ENCODE results near the gene TPSB2.
"Not testable (repeated sequence)": the region's sequence is repeated elsewhere in the genome, so short reads cannot be mapped to it uniquely, and the experiment has no call there.

Gene TPSB2

DNA sequence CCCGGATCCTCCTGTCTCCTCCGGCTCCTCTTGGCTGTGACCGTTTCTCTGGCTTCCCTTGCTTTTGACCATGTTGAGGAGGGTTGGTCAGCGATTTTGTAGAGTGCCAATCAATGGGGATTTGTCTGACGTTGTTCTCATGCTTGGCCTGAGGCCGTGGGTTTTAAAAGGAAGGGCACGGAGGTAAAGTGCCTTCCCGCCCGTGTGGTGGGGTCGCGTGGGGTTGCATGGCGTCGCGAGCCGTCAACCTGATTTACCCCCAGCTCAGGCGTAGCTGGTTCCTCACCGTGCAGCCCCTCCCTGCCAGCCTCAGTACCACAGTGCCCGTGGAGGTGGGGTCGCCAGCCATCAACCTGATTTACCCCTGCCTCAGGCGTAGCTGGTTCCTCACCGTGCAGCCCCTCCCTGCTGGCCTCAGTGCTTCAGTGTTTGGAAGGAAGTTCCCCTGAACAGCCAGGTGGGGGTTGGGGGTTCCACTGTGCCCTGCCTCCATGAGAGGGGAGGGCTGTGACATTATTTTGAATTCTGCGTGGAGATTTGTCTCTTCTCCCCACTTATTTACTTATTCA lies 15.6 kb upstream of the TPSB2 start:
- Histone ChIP-seq H3K4me3 (ENCODE audit: low read length) (no peak overlapping the region), H3K9ac (ENCODE audit: low read length) (no peak overlapping the region), H3K36me3 (ENCODE audit: control insufficient read depth, low read depth, low read length) (no peaks in the 10 kb centered on the region), H3K4me1 (ENCODE audit: control insufficient read depth, low read depth, low read length) (no peaks in the 10 kb centered on the region), H3K9me3 (ENCODE audit: control insufficient read depth, low read depth, low read length) (no peaks in the 10 kb centered on the region), H3K27me3 (ENCODE audit: control insufficient read depth, insufficient read depth, low read length) (peaks cover 14% of the 10 kb centered on the region), H3K27ac (ENCODE audit: low read length) (no peak overlapping the region)

DNA sequence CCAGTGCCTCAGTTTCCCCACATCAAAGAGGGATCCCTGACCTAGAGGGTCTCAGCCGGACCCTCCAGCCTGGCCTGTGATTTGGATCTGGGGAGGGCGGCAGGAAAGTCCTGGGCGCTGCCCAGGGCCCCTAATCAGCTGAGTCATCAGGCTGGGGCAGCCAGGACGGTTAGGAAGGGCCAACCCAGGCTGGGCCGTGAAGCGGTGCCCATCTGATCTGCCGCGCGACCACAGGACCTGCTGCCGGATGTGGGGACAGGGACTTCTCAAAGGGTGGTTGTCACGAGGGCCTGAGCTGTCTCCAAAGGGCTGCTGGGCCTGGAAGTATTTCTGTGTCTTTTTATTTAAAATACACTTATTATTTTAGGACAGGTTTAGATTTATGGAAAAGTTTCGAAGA lies 14.9 kb upstream of the TPSB2 start:
- H3K27me3 ChIP-seq (ENCODE audit: control insufficient read depth, insufficient read depth, low read length): peaks cover 14% of the 10 kb centered on the region
- no peaks in the 10 kb centered on the region for H3K9me3 ChIP-seq (ENCODE audit: control insufficient read depth, low read depth, low read length)
- H3K9ac ChIP-seq (ENCODE audit: low read length): no peak overlapping the region
- H3K4me1 ChIP-seq (ENCODE audit: control insufficient read depth, low read depth, low read length): no peaks in the 10 kb centered on the region
- no peak overlapping the region for H3K4me3 ChIP-seq (ENCODE audit: low read length)
- no peaks in the 10 kb centered on the region for H3K36me3 ChIP-seq (ENCODE audit: control insufficient read depth, low read depth, low read length)
- no peak overlapping the region for H3K27ac ChIP-seq (ENCODE audit: low read length)

DNA sequence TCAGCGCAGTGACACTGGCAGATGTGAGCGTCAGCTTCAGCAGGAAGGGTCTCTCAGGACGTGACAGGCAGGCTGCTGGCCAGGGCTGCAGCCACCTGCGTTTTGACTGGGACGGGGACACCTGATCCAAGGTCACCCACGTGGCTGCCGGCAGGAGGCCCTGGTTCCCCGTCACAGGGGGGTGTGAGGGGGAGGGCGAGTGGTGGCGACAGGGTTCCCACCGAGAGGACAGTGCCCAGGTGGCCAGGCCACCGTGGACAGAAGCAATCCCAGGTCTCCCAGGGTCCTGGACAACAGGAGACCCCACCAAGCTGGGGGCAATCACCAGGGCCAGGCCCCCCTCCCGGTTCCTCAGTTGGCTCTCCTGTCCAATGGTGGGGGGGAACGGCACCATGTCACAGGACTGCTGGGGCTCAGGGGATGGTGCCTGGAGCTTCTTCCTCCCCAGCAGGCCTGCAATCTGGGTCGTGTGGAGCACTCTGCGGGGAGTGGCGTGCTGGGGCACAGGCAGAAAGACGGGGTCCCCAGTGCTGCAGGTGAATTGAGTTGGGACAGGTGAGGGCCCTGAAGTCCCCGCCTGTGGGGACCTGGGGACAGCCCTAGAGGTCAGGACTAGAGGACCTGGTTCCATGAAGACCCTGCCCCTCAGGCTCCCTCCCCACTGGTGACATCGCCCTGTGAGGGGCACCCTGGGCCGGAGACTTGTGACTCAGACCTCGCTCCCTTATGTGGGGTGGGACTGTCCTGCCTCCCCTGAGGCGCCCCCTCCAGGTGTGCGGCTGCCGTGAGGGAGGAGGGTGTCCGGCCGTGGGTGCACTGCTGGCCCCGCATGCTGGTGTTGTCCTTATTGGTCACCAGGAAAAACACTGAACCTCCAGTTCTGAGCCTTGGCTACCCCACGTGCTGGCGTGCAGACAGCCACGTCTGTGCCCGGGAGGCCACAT lies 14.2 kb upstream of the TPSB2 start:
- H3K4me1 ChIP-seq (ENCODE audit: control insufficient read depth, low read depth, low read length); H3K4me3 ChIP-seq (ENCODE audit: low read length); H3K9me3 ChIP-seq (ENCODE audit: control insufficient read depth, low read depth, low read length): not testable (repeated sequence)

DNA sequence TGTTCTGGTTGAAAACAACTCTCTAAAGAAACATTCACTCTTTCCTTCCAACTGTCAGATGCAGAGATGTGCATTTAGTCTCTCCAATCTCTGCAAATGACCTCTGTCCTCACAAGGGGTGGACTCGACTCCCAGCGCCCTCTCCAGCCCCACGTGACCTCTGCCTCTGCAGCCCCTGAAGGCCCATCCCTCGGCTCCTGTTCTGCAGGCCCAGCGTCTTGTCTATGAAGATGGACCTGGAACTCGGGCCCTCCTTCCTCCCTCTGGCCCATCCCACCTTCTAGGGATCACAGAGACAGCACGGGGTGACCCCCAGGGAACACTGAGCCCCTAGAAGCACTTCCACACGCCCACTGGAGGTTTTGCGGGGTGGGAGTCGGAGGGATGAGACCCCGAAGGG lies 13.4 kb upstream of the TPSB2 start:
- H3K9ac ChIP-seq (ENCODE audit: low read length); H3K9me3 ChIP-seq (ENCODE audit: control insufficient read depth, low read depth, low read length); H3K4me3 ChIP-seq (ENCODE audit: low read length); H3K27ac ChIP-seq (ENCODE audit: low read length); H3K36me3 ChIP-seq (ENCODE audit: control insufficient read depth, low read depth, low read length); H3K4me1 ChIP-seq (ENCODE audit: control insufficient read depth, low read depth, low read length): not testable (repeated sequence)
- H3K27me3 ChIP-seq (ENCODE audit: control insufficient read depth, insufficient read depth, low read length): peaks cover 14% of the 10 kb centered on the region

More for the DNA sequence above, 14.2 kb upstream of the TPSB2 start:
- H3K27me3 ChIP-seq (ENCODE audit: control insufficient read depth, insufficient read depth, low read length): peaks cover 14% of the 10 kb centered on the region
- not testable (repeated sequence) for H3K36me3 ChIP-seq (ENCODE audit: control insufficient read depth, low read depth, low read length); H3K27ac ChIP-seq (ENCODE audit: low read length); H3K9ac ChIP-seq (ENCODE audit: low read length)

GRCh38 chr16:1241081-1241480 lies 11.1 kb upstream of the TPSB2 start:
- not testable (repeated sequence) for H3K4me1 ChIP-seq (ENCODE audit: control insufficient read depth, low read depth, low read length); H3K4me3 ChIP-seq (ENCODE audit: low read length); H3K36me3 ChIP-seq (ENCODE audit: control insufficient read depth, low read depth, low read length); H3K27me3 ChIP-seq (ENCODE audit: control insufficient read depth, insufficient read depth, low read length); H3K27ac ChIP-seq (ENCODE audit: low read length); H3K9me3 ChIP-seq (ENCODE audit: control insufficient read depth, low read depth, low read length); H3K9ac ChIP-seq (ENCODE audit: low read length)

GRCh38 chr16:1240436-1240835 lies 10.5 kb upstream of the TPSB2 start, which contains the start of gene TPSAB1:
TSS of gene TPSAB1 (plus strand) at chr16:1240705. CDS start at chr16:1240939, 234 bp downstream.
- H3K36me3 ChIP-seq (ENCODE audit: control insufficient read depth, low read depth, low read length); H3K4me1 ChIP-seq (ENCODE audit: control insufficient read depth, low read depth, low read length); H3K9me3 ChIP-seq (ENCODE audit: control insufficient read depth, low read depth, low read length); H3K27me3 ChIP-seq (ENCODE audit: control insufficient read depth, insufficient read depth, low read length); H3K9ac ChIP-seq (ENCODE audit: low read length); H3K27ac ChIP-seq (ENCODE audit: low read length); H3K4me3 ChIP-seq (ENCODE audit: low read length): not testable (repeated sequence)

GRCh38 chr16:1239575-1239974 lies 9.6 kb upstream of the TPSB2 start:
- not testable (repeated sequence) for H3K27ac ChIP-seq (ENCODE audit: low read length); H3K9me3 ChIP-seq (ENCODE audit: control insufficient read depth, low read depth, low read length); H3K27me3 ChIP-seq (ENCODE audit: control insufficient read depth, insufficient read depth, low read length); H3K4me1 ChIP-seq (ENCODE audit: control insufficient read depth, low read depth, low read length); H3K36me3 ChIP-seq (ENCODE audit: control insufficient read depth, low read depth, low read length); H3K9ac ChIP-seq (ENCODE audit: low read length); H3K4me3 ChIP-seq (ENCODE audit: low read length)

GRCh38 chr16:1238909-1239308 lies 8.9 kb upstream of the TPSB2 start:
- H3K27me3 ChIP-seq (ENCODE audit: control insufficient read depth, insufficient read depth, low read length); H3K4me3 ChIP-seq (ENCODE audit: low read length); H3K27ac ChIP-seq (ENCODE audit: low read length); H3K9ac ChIP-seq (ENCODE audit: low read length); H3K36me3 ChIP-seq (ENCODE audit: control insufficient read depth, low read depth, low read length); H3K4me1 ChIP-seq (ENCODE audit: control insufficient read depth, low read depth, low read length); H3K9me3 ChIP-seq (ENCODE audit: control insufficient read depth, low read depth, low read length): not testable (repeated sequence)

DNA sequence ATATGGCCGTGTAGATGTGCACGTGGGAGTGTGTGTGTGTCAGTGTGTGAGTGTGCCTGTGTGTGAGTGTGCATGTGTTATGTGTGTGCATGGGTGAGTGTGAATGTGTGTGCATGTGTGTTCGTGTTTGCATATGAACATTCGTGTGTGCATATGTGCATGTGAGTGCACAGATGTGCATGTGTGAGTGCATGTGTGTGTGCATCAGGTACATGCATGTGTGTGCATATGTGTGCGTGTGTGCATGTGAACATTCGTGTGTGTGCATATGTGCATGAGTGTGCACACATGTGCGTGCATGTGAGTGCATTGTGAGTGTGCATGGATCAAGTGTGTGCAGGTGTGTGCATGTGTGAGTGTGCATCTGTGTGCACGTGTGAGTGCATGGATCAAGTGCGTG lies 8.0 kb upstream of the TPSB2 start:
- Histone ChIP-seq H3K4me1 (ENCODE audit: control insufficient read depth, low read depth, low read length) (no peaks in the 10 kb centered on the region), H3K9me3 (ENCODE audit: control insufficient read depth, low read depth, low read length) (no peaks in the 10 kb centered on the region), H3K9ac (ENCODE audit: low read length) (no peak overlapping the region)

DNA sequence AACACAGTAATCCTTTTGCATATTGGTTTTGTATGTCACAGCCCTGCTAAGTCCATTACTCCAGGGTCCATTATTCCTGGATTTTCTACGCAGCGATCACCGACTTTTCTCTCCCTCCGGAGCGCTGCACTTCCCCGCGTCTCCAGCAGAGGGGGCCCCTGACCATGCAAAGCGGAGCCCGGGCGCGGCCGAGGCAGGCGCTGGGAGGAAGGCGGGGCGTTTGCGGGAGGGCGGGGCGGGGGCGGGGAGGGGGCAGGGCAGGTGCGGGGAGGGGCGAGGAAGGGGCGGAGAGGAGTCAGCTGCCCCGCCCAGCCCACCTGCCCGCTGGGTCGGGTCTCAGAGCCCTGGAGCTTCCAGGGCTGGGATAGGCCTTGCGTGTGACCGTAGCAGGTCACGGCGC lies 6.7 kb upstream of the TPSB2 start:
- not testable (repeated sequence) for H3K4me1 ChIP-seq (ENCODE audit: control insufficient read depth, low read depth, low read length); H3K27me3 ChIP-seq (ENCODE audit: control insufficient read depth, insufficient read depth, low read length); H3K4me3 ChIP-seq (ENCODE audit: low read length); H3K27ac ChIP-seq (ENCODE audit: low read length); H3K9ac ChIP-seq (ENCODE audit: low read length); H3K9me3 ChIP-seq (ENCODE audit: control insufficient read depth, low read depth, low read length); H3K36me3 ChIP-seq (ENCODE audit: control insufficient read depth, low read depth, low read length)

More for the DNA sequence above, 8.0 kb upstream of the TPSB2 start:
- Histone ChIP-seq H3K27ac (ENCODE audit: low read length) (no peak overlapping the region), H3K36me3 (ENCODE audit: control insufficient read depth, low read depth, low read length) (no peaks in the 10 kb centered on the region), H3K27me3 (ENCODE audit: control insufficient read depth, insufficient read depth, low read length) (no peaks in the 10 kb centered on the region), H3K4me3 (ENCODE audit: low read length) (no peak overlapping the region)

DNA sequence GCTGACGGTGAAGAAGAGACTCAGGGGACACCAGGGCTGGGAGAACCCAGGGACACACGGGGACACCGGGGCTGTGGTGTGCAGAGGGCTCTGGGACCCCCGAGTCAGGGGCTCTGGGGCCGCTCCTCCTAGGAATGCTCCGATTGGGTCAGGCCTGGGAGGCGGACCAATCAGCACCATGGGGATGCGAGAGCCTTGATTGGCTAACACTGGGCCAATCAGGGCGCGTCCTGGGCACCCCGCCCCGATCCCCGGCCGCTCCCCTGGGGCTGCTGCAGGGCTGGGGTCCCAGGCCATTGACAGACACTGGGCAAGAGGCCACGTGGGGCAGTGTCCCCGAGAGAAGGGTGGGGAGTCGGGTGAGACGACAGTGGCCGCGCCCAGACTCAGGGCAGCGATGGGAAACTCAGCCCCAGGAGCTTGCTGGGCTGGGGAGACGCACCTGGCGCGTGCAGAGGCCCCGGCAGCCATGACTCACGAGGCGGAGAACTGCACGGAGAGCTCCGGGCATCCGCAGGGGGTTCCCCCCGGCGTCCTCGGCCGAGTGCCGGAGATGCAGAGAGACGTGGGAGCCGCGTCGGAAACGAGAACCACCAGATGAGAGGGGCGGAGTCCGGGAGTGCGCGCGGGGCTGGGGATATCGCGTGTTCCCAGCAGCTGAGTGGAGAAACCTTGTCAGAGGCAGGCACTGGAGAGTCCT lies 2.2 kb upstream of the TPSB2 start:
- not testable (repeated sequence) for H3K4me3 ChIP-seq (ENCODE audit: low read length); H3K36me3 ChIP-seq (ENCODE audit: control insufficient read depth, low read depth, low read length); H3K4me1 ChIP-seq (ENCODE audit: control insufficient read depth, low read depth, low read length); H3K9me3 ChIP-seq (ENCODE audit: control insufficient read depth, low read depth, low read length); H3K27ac ChIP-seq (ENCODE audit: low read length); H3K9ac ChIP-seq (ENCODE audit: low read length); H3K27me3 ChIP-seq (ENCODE audit: control insufficient read depth, insufficient read depth, low read length)

All from iPS-18a (cell line).